CD14-positive monocyte (primary cell): ENCODE measurements around the gene CCDC70. TPM values are rescaled to one million over a fixed set of nuclear protein-coding genes. Genes with fewer than 3 reads are reported as not detected.
A peak's percentile ranks its signal among the peaks of the same experiment; 100 is the strongest.

ENCODE experiments used
- DNase-seq, 3 donors: peaks; one replicate each; pipeline ENCODE4 v3.0.0-alpha.2; 2011 to 2022
- H2AFZ ChIP-seq: 2 replicates; pipeline ENCODE4 v1.6.0; 2012; ENCODE audit warnings: mild to moderate bottlenecking, low read depth, low read length, inconsistent platforms; ENCODE audit not compliant: insufficient read depth, poor library complexity, severe bottlenecking
- H3K27ac ChIP-seq, 2 donors: 1 replicate in 1 of 2; 2 replicates in 1 of 2; pipeline ENCODE4 v1.5.1; 2012 to 2013; ENCODE audit warnings: low read length in 2 of 2, control low read depth in 1 of 2, inconsistent platforms in 1 of 2, low read depth in 1 of 2, mild to moderate bottlenecking in 1 of 2
- H3K27me3 ChIP-seq, 2 donors: one replicate each; pipeline versions ENCODE4 v1.6.0 to v1.6.1; 2011 to 2013; ENCODE audit warnings: low read length in 2 of 2; ENCODE audit not compliant: control insufficient read depth in 2 of 2, insufficient read depth in 2 of 2
- H3K36me3 ChIP-seq, 2 donors: replicated peaks in 1 of 2; 1 replicate in 1 of 2; 2 replicates in 1 of 2; pipeline versions ENCODE4 v1.5.1 to v1.6.1; 2012 to 2013; ENCODE audit warnings: low read length in 2 of 2, control low read depth in 1 of 2, inconsistent platforms in 1 of 2, mild to moderate bottlenecking in 1 of 2; ENCODE audit not compliant: insufficient read depth in 2 of 2, control insufficient read depth in 1 of 2
- H3K4me1 ChIP-seq, 2 donors: 1 replicate in 1 of 2; 2 replicates in 1 of 2; pipeline versions ENCODE4 v1.5.1 to v1.6.1; 2012 to 2013; ENCODE audit warnings: low read length in 2 of 2, control low read depth in 1 of 2, inconsistent platforms in 1 of 2, mild to moderate bottlenecking in 1 of 2, moderate library complexity in 1 of 2; ENCODE audit not compliant: insufficient read depth in 2 of 2, control insufficient read depth in 1 of 2
- H3K4me2 ChIP-seq: replicated peaks from 2 replicates; pipeline ENCODE3; 2012; ENCODE audit warnings: low read length, moderate library complexity, mild to moderate bottlenecking; ENCODE audit not compliant: poor library complexity, severe bottlenecking; ENCODE audit errors: extremely low read depth
- H3K4me3 ChIP-seq, 3 experiments: fragments of 200-600 bp in 1 of 3; sonication (generic) in 1 of 3; replicated peaks in 1 of 3; 1 replicate in 2 of 3; 2 replicates in 1 of 3; pipeline ENCODE4 v1.5.1; 2011 to 2013; ENCODE audit warnings: low read length in 3 of 3, mild to moderate bottlenecking in 3 of 3, control low read depth in 2 of 3, low read depth in 2 of 3, inconsistent platforms in 1 of 3, moderate library complexity in 1 of 3
- H3K79me2 ChIP-seq: 2 replicates; pipeline ENCODE4 v1.6.0; 2012; ENCODE audit warnings: mild to moderate bottlenecking, control low read depth, inconsistent platforms, low read length, moderate library complexity; ENCODE audit not compliant: insufficient read depth
- H3K9ac ChIP-seq: 2 replicates; pipeline ENCODE4 v1.6.0; 2017; ENCODE audit warnings: low read length, mild to moderate bottlenecking; ENCODE audit not compliant: insufficient read depth, poor library complexity, severe bottlenecking
- H3K9me3 ChIP-seq, 2 donors: replicated peaks in 1 of 2; 1 replicate in 1 of 2; 2 replicates in 1 of 2; pipeline versions ENCODE4 v1.5.1 to v1.6.1; 2012 to 2013; ENCODE audit warnings: low read length in 2 of 2, control low read depth in 1 of 2; ENCODE audit not compliant: control insufficient read depth in 1 of 2, insufficient read depth in 1 of 2
- H4K20me1 ChIP-seq: 2 replicates; pipeline ENCODE4 v1.6.0; 2012; ENCODE audit warnings: mild to moderate bottlenecking, low read length, control low read depth, moderate library complexity; ENCODE audit not compliant: insufficient read depth
- H3K27ac Mint-ChIP-seq, 7 donors: one replicate each; pipeline ENCODE4 v1.8.0; 2020; ENCODE audit warnings: mild to moderate bottlenecking in 7 of 7, mixed read lengths in 7 of 7, moderate library complexity in 6 of 7, inconsistent platforms in 2 of 7
- H3K27me3 Mint-ChIP-seq, 3 donors: one replicate each; pipeline ENCODE4 v1.8.0; 2021 to 2022; ENCODE audit warnings: low read depth in 3 of 3, mild to moderate bottlenecking in 3 of 3, mixed read lengths in 3 of 3, moderate library complexity in 3 of 3, inconsistent platforms in 1 of 3
- H3K36me3 Mint-ChIP-seq, 2 donors: one replicate each; pipeline ENCODE4 v1.8.0; 2020; ENCODE audit warnings: mixed read lengths in 2 of 2, inconsistent platforms in 1 of 2, mild to moderate bottlenecking in 1 of 2
- H3K4me1 Mint-ChIP-seq: one replicate; pipeline ENCODE4 v1.8.0; 2020; ENCODE audit warnings: mild to moderate bottlenecking, mixed read lengths
- H3K4me3 Mint-ChIP-seq, 2 donors: one replicate each; pipeline ENCODE4 v1.8.0; 2020; ENCODE audit warnings: mild to moderate bottlenecking in 2 of 2, mixed read lengths in 2 of 2, moderate library complexity in 1 of 2
- H3K9me3 Mint-ChIP-seq, 7 donors: one replicate each; pipeline ENCODE4 v1.8.0; 2020 to 2022; ENCODE audit warnings: mixed read lengths in 7 of 7, mild to moderate bottlenecking in 6 of 7, moderate library complexity in 6 of 7, inconsistent platforms in 2 of 7
- WGBS: methylation state at CpG from one replicate; pipeline ENCODE4 v1.1.5; 2013; ENCODE audit warnings: missing lambda C conversion rate; ENCODE audit not compliant: insufficient coverage; 5-methylcytosine and 5-hydroxymethylcytosine counted together
- intact Hi-C, 2 donors: fragments of 100-400 bp; cut with micrococcal nuclease; formaldehyde crosslinking; loops; one replicate each; pipeline versions ENCODE4 v1.15.0 to v1.15.1; 2023
- polyA plus RNA-seq, 3 donors: library from polyadenylated mRNA; depleted of rRNA in 1 of 3; unstranded in 2 of 3; stranded (reverse) in 1 of 3; fragments of 300-500 nt in 2 of 3; fragments of >200 nt in 1 of 3; fragmentation: Illumina TruSeq in 2 of 3; gene quantifications; 1 replicate in 2 of 3; 2 replicates in 1 of 3; pipeline ENCODE4 v1.2.3, GENCODE V29; 2012 to 2021
- TF ChIP-seq, protein P1 (sequence below): fragments of 200-600 bp; IDR thresholded peaks from one replicate; pipeline ENCODE4 v1.8.0; 2022; ENCODE audit warnings: antibody characterized with exemption, mild to moderate bottlenecking

The CCDC70 gene
- polyA plus RNA-seq, 3 donors = not detected

DNA sequence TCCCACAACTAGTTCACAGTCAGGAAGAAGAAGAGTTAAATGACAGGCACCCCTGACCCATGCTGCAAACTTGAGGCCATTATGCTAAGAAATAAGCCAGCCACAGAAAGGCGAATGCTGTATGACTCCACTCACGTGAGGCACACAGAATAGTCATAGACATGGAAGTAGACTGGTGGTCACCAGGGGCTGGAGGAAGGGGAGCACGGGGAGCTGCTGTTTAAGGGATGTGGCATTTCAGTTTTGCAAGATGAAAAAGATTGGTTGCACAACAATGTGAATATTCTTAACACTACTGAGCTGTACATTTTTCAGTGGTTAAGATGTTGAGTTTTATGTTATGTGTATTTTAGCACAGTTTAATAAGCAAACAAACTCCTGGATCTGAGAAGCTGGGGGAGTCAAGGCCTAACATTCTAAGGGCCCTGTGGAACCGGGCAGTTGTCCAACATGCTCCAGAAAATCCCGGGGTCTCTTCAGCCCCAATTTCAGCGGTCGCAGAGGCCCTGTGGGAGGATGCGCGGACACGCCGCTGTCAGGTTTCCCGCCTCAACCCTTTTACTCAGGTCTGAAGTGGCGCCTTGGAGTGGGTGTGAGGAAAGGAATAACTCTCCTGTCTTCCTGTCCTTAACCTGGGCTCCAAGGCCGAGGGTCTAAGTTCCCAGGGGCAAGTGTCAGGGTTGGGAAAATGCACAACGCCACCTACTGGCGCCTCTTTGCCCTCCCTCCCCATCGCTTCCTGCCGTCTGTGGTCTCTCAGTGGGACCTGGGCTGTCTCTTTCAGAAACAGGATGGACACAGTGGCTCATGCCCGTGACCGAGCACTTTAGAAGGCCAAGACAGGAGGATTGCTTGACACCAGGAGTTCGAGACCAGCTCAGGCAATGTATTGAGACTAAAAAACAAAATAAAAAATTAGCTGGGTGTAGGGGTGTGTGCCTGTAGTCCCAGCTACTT lies 12.3 kb upstream of the CCDC70 start:
- Histone ChIP-seq H3K27ac (no peak overlapping the region), H2AFZ (peak overlapping the region; percentile 32), H3K4me2 (no peak overlapping the region), H3K27me3 (no peaks in the 10 kb centered on the region), H3K9ac (no peak overlapping the region), H3K4me1 (peaks cover 5 to 13% of the 10 kb centered on the region in 2 donors), H4K20me1 (no peaks in the 10 kb centered on the region), H3K9me3 (no peaks in the 10 kb centered on the region), H3K79me2 (no peaks in the 10 kb centered on the region), H3K4me3 (no peak overlapping the region), H3K36me3 (no peaks in the 10 kb centered on the region)
- TF ChIP-seq, protein P1, sequence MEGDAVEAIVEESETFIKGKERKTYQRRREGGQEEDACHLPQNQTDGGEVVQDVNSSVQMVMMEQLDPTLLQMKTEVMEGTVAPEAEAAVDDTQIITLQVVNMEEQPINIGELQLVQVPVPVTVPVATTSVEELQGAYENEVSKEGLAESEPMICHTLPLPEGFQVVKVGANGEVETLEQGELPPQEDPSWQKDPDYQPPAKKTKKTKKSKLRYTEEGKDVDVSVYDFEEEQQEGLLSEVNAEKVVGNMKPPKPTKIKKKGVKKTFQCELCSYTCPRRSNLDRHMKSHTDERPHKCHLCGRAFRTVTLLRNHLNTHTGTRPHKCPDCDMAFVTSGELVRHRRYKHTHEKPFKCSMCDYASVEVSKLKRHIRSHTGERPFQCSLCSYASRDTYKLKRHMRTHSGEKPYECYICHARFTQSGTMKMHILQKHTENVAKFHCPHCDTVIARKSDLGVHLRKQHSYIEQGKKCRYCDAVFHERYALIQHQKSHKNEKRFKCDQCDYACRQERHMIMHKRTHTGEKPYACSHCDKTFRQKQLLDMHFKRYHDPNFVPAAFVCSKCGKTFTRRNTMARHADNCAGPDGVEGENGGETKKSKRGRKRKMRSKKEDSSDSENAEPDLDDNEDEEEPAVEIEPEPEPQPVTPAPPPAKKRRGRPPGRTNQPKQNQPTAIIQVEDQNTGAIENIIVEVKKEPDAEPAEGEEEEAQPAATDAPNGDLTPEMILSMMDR = peak; percentile 82
- Mint-ChIP-seq H3K4me3 (no peak overlapping the region), H3K27me3 (peaks cover 0 to 6% (median 4%) of the 10 kb centered on the region in 3 donors), H3K27ac (no peak overlapping the region), H3K4me1 (peaks cover 25% of the 10 kb centered on the region), H3K9me3 (peaks cover 0 to 2% (median 0%) of the 10 kb centered on the region in 7 donors), H3K36me3 (no peaks in the 10 kb centered on the region)
- WGBS = 63% methylated on average over 16 of the region's 21 CpGs
- peak; percentile 27 to 54 (median 34) for DNase-seq
- intact Hi-C loops = loop anchor here in 1 of 2 donors (5.0 to 10.0 kb wide), 2 partner anchors 37 to 55 kb away; no protein-coding TSS in a partner anchor

DNA sequence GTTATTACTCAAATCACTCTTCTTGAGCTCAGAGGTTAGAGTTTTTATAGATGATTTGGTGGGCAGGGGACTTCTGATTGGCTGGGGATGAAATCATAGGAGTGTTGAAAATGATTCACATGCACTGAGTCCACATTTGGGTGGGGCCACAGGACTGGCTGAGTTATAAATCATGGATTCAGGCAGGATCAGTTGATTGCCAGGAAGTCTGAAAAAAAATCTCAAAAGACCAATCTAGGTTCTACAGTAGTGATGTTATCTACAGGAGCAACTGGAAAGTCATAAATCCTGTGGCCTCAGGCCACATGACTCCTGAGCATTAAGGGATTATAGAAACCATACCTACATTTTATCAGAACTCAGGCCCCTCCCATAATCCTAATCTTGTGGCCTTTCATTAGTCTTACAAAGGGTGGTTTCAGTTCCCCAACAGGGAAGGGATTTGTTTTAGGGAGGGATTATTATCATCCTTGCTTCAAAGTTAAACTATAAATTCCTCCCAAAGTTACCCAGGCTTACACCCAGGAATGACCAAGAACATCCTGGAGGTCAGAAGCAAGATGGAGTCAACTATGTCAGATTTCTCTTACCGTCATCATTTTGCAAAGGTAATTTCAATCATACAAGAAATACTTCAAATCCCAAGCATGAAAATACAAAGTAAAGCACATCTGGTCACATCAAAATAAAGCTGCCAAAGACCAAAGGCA lies 5.6 kb upstream of the CCDC70 start:
- no peak overlapping the region for H3K9ac ChIP-seq
- H3K4me2 ChIP-seq = no peak overlapping the region
- H3K4me3 Mint-ChIP-seq = no peak overlapping the region
- peaks cover 0 to 2% of the 10 kb centered on the region in 2 donors for H3K4me1 ChIP-seq
- WGBS = no CpG with 5 or more reads among the region's 1 CpG
- H3K27ac ChIP-seq = no peak overlapping the region
- DNase-seq = no peak
- H3K4me1 Mint-ChIP-seq = peaks cover 9% of the 10 kb centered on the region
- H3K9me3 Mint-ChIP-seq = peaks cover 0 to under 1% (median 0%) of the 10 kb centered on the region in 7 donors
- H3K27ac Mint-ChIP-seq = no peak overlapping the region
- intact Hi-C loops = no loop called here
- no peaks in the 10 kb centered on the region for H3K79me2 ChIP-seq
- no peak overlapping the region for H3K4me3 ChIP-seq
- peaks cover 0 to 2% (median 1%) of the 10 kb centered on the region in 3 donors for H3K27me3 Mint-ChIP-seq
- H3K27me3 ChIP-seq = no peaks in the 10 kb centered on the region
- no peaks in the 10 kb centered on the region for H3K36me3 ChIP-seq
- no peaks in the 10 kb centered on the region for H3K36me3 Mint-ChIP-seq
- no peaks in the 10 kb centered on the region for H4K20me1 ChIP-seq
- no peaks in the 10 kb centered on the region for H3K9me3 ChIP-seq
- TF ChIP-seq, protein P1 = no peak
- no peak overlapping the region for H2AFZ ChIP-seq
